Uterus (tissue), 2 donors: Measurements from ENCODE around the gene IL1RAPL2.

Source experiments
- CTCF ChIP-seq, 4 experiments: fragments of 200-600 bp in 2 of 4; fragments of 450-650 bp in 2 of 4; sonication (generic) in 2 of 4; IDR thresholded peaks; one replicate each; pipeline ENCODE4 v1.5.1; 2016 to 2019; ENCODE audit warnings: antibody characterized with exemption in 4 of 4, mild to moderate bottlenecking in 2 of 4, moderate library complexity in 1 of 4
- POLR2A ChIP-seq, 2 donors: fragments of 450-650 bp; IDR thresholded peaks; one replicate each; pipeline ENCODE4 v1.6.1; 2016; ENCODE audit warnings: antibody characterized with exemption in 2 of 2, mild to moderate bottlenecking in 1 of 2, moderate library complexity in 1 of 2

- TF ChIP-seq CTCF (IDR thresholded peaks at IDR 0.05) (no peak), POLR2A (IDR thresholded peaks at IDR 0.05) (no peak)
Measured at GRCh38 chrX:104988038-104988437, 422.0 kb downstream of the IL1RAPL2 start.
